Measurements from ENCODE around the gene MBTD1. TPM values are rescaled to one million over a fixed set of nuclear protein-coding genes. Genes with fewer than 3 reads are reported as not detected.

The MBTD1 gene
- total and polyA plus RNA-seq, 10 of the 15 experiments (the other 5 are each of a cell fraction or from before 2014, with no cell fraction given): 1.3 to 16.7 (median 9.5) TPM

GRCh38 chr17:51166987-51167931, 92.6 kb downstream of the MBTD1 start (continued):
- TF ChIP-seq MTA2 (IDR thresholded peaks at IDR 0.05; ENCODE audit: low read depth) (0 out of 2 replicates have a peak, but pooled peaks have one; percentile 19), BCL11A (IDR thresholded peaks at IDR 0.05; ENCODE audit: low read depth, low read length) (no peak), EED (IDR thresholded peaks at IDR 0.05; ENCODE audit: low read depth) (no peak), CHD2 (IDR thresholded peaks at IDR 0.05; ENCODE audit: borderline replicate concordance, low read depth, low read length) (no peak), LARP7 (IDR thresholded peaks at IDR 0.05) (no peak), JUNB (IDR thresholded peaks at IDR 0.05) (no peak), KLF5 (IDR thresholded peaks at IDR 0.05; ENCODE audit: partially characterized antibody) (no peak), HDAC6 (IDR thresholded peaks at IDR 0.05; ENCODE audit: unreplicated experiment) (no peak), SREBF1 (IDR thresholded peaks at IDR 0.05; ENCODE audit: low read length) (no peak), E2F4 (IDR thresholded peaks at IDR 0.05; ENCODE audit: low read depth, low read length) (no peak), STAT1 (conservative IDR thresholded peaks at IDR 0.05) (no peak), ZSCAN29 (IDR thresholded peaks at IDR 0.05) (no peak), CREM (IDR thresholded peaks at IDR 0.05; ENCODE audit: low read depth) (no peak), NR2F1 (conservative IDR thresholded peaks at IDR 0.05) (no peak), NFYA (IDR thresholded peaks at IDR 0.05; ENCODE audit: borderline replicate concordance, low read depth, low read length) (no peak), POU2F2 (IDR thresholded peaks at IDR 0.05; ENCODE audit: borderline replicate concordance, low read depth, low read length) (no peak), POLR2A (IDR thresholded peaks at IDR 0.05; ENCODE audit: low read depth, low read length) (no peak), NFYB (IDR thresholded peaks at IDR 0.05; ENCODE audit: insufficient read depth, low read depth, low read length) (no peak), CHD4 (IDR thresholded peaks at IDR 0.05) (no peak), ZNF207 (IDR thresholded peaks at IDR 0.05; ENCODE audit: borderline replicate concordance) (no peak), HCFC1 (IDR thresholded peaks at IDR 0.05; ENCODE audit: low read length) (no peak), HDAC2 (IDR thresholded peaks at IDR 0.05) (no peak), BRCA1 (IDR thresholded peaks at IDR 0.05; ENCODE audit: low read depth, low read length) (no peak)
- TF ChIP-seq, protein P1, sequence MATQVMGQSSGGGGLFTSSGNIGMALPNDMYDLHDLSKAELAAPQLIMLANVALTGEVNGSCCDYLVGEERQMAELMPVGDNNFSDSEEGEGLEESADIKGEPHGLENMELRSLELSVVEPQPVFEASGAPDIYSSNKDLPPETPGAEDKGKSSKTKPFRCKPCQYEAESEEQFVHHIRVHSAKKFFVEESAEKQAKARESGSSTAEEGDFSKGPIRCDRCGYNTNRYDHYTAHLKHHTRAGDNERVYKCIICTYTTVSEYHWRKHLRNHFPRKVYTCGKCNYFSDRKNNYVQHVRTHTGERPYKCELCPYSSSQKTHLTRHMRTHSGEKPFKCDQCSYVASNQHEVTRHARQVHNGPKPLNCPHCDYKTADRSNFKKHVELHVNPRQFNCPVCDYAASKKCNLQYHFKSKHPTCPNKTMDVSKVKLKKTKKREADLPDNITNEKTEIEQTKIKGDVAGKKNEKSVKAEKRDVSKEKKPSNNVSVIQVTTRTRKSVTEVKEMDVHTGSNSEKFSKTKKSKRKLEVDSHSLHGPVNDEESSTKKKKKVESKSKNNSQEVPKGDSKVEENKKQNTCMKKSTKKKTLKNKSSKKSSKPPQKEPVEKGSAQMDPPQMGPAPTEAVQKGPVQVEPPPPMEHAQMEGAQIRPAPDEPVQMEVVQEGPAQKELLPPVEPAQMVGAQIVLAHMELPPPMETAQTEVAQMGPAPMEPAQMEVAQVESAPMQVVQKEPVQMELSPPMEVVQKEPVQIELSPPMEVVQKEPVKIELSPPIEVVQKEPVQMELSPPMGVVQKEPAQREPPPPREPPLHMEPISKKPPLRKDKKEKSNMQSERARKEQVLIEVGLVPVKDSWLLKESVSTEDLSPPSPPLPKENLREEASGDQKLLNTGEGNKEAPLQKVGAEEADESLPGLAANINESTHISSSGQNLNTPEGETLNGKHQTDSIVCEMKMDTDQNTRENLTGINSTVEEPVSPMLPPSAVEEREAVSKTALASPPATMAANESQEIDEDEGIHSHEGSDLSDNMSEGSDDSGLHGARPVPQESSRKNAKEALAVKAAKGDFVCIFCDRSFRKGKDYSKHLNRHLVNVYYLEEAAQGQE (IDR thresholded peaks at IDR 0.05; ENCODE audit: low read depth, low read length): no peak
- TF ChIP-seq, protein P2, sequence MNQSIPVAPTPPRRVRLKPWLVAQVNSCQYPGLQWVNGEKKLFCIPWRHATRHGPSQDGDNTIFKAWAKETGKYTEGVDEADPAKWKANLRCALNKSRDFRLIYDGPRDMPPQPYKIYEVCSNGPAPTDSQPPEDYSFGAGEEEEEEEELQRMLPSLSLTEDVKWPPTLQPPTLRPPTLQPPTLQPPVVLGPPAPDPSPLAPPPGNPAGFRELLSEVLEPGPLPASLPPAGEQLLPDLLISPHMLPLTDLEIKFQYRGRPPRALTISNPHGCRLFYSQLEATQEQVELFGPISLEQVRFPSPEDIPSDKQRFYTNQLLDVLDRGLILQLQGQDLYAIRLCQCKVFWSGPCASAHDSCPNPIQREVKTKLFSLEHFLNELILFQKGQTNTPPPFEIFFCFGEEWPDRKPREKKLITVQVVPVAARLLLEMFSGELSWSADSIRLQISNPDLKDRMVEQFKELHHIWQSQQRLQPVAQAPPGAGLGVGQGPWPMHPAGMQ (IDR thresholded peaks at IDR 0.05; ENCODE audit: borderline replicate concordance): no peak

Data from GM12878 (cell line).